ENCODE measurements around the gene ZNF518B.
"Not testable (repeated sequence)": the region's sequence is repeated elsewhere in the genome, so short reads cannot be mapped to it uniquely, and the experiment has no call there.

The ZNF518B gene

GRCh38 chr4:10459305-10459704 is 2.1 kb upstream of the ZNF518B start:
- FAIRE-seq: no peak

GRCh38 chr4:10458177-10458576 is 951 bp upstream of the ZNF518B start:
- DNase-seq (ENCODE audit: insufficient read length, low spot score) (no peak), FAIRE-seq (no peak)

More at GRCh38 chr4:10459305-10459704, 2.1 kb upstream of the ZNF518B start:
- no peak for DNase-seq (ENCODE audit: insufficient read length, low spot score)

- peak; percentile 64 for DNase-seq (ENCODE audit: insufficient read length, low spot score)
- FAIRE-seq: peak; percentile 55
Observed at GRCh38 chr4:10456595-10457254, 501 bp downstream of the ZNF518B start.

GRCh38 chr4:10456260-10456594 is 999 bp downstream of the ZNF518B start:
- FAIRE-seq: no peak

GRCh38 chr4:10455133-10455532 is 2.1 kb downstream of the ZNF518B start:
- no peak for FAIRE-seq
- DNase-seq (ENCODE audit: insufficient read length, low spot score): no peak

More at GRCh38 chr4:10456260-10456594, 999 bp downstream of the ZNF518B start:
- no peak for DNase-seq (ENCODE audit: insufficient read length, low spot score)

GRCh38 chr4:10454726-10455125 is 2.5 kb downstream of the ZNF518B start:
- FAIRE-seq: no peak
- DNase-seq (ENCODE audit: insufficient read length, low spot score): no peak

- FAIRE-seq (no peak), DNase-seq (ENCODE audit: insufficient read length, low spot score) (no peak)
Observed at GRCh38 chr4:10454121-10454520, 3.1 kb downstream of the ZNF518B start.

- no peak for DNase-seq (ENCODE audit: insufficient read length, low spot score)
- FAIRE-seq: no peak
Observed at GRCh38 chr4:10448991-10449390, 8.2 kb downstream of the ZNF518B start.

GRCh38 chr4:10442976-10443375 is 14.2 kb downstream of the ZNF518B start:
- FAIRE-seq: no peak

GRCh38 chr4:10441512-10441911 is 15.7 kb downstream of the ZNF518B start:
- FAIRE-seq (no peak), DNase-seq (ENCODE audit: insufficient read length, low spot score) (no peak)

More at GRCh38 chr4:10442976-10443375, 14.2 kb downstream of the ZNF518B start:
- DNase-seq (ENCODE audit: insufficient read length, low spot score): no peak

- no peak for DNase-seq (ENCODE audit: insufficient read length, low spot score)
- no peak for FAIRE-seq
Observed at GRCh38 chr4:10438924-10439323, 18.3 kb downstream of the ZNF518B start.

- FAIRE-seq: no peak
- no peak for DNase-seq (ENCODE audit: insufficient read length, low spot score)
Observed at GRCh38 chr4:10437735-10438134, 19.5 kb downstream of the ZNF518B start.

GRCh38 chr4:10427680-10428079 is 29.5 kb downstream of the ZNF518B start:
- DNase-seq (ENCODE audit: insufficient read length, low spot score); FAIRE-seq: not testable (repeated sequence)

GRCh38 chr4:10421344-10422055 is 35.7 kb downstream of the ZNF518B start:
- FAIRE-seq: no peak
- DNase-seq (ENCODE audit: insufficient read length, low spot score): no peak

GRCh38 chr4:10417740-10418139 is 39.5 kb downstream of the ZNF518B start:
- DNase-seq (ENCODE audit: insufficient read length, low spot score) (no peak), FAIRE-seq (no peak)

GRCh38 chr4:10416441-10416840 is 40.8 kb downstream of the ZNF518B start:
- FAIRE-seq (no peak), DNase-seq (ENCODE audit: insufficient read length, low spot score) (no peak)

- DNase-seq (ENCODE audit: insufficient read length, low spot score) (peak; percentile 14), FAIRE-seq (peak; percentile 77)
Observed at GRCh38 chr4:10413177-10413576, 44.0 kb downstream of the ZNF518B start.

- no peak for FAIRE-seq
- DNase-seq (ENCODE audit: insufficient read length, low spot score): no peak
Observed at GRCh38 chr4:10405672-10406071, 51.6 kb downstream of the ZNF518B start.

GRCh38 chr4:10403633-10404445 is 53.4 kb downstream of the ZNF518B start:
- DNase-seq (ENCODE audit: insufficient read length, low spot score): no peak
- FAIRE-seq: no peak

- FAIRE-seq: no peak
- DNase-seq (ENCODE audit: insufficient read length, low spot score): no peak
Observed at GRCh38 chr4:10395971-10396580, 61.1 kb downstream of the ZNF518B start.

Data from GM19239 (cell line).